HG03135 (cell line): ENCODE measurements around the gene TPPP.

ENCODE experiments used
- ATAC-seq: cut with Tn5 transposase; IDR thresholded peaks from one replicate; pipeline ENCODE4 v1.9.1; 2021; ENCODE audit warnings: mild to moderate bottlenecking, moderate library complexity; ENCODE audit not compliant: unreplicated experiment

The TPPP gene

DNA sequence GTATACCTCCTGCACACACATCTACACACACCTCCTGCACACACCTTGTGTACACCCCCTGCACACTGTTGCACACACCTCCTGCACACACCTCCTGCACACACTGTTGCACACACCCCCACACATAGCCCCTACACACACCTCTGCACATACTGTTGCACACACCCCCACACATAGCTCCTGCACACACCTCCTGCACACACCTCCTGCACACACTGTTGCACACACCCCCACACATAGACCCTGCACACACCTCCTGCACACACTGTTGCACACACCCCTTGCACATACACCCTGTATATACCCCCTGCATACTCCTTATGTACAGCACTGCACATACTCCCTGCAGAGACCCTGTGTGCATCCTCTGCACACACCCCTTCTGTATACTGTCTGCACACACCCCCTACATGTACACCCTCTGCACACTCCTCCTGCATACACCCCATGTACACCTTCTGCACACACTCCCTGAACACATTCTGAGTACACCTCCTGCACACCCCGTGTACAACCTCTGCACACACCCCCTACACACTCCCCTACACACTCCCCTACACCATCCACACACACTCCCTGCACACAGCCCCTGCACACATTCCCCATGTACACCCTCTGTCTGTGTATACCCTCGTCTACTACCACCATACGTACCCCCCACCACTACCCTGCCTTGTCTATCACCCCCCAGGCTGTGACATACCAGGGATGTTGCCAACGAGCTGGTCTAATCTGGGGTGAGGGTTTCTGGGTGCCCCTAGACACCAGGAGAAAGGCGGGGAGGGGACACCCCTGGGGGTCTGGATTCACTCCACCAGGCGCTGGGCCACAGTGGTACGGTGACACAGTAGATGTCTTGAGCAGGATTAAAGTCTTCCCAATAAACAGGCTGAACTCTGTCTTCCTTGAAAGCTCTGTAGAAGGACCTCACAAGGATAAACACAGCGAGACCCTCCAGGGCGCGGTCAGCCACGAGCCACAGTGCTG, 82.1 kb downstream of the TPPP start:
- ATAC-seq, result no peak

DNA sequence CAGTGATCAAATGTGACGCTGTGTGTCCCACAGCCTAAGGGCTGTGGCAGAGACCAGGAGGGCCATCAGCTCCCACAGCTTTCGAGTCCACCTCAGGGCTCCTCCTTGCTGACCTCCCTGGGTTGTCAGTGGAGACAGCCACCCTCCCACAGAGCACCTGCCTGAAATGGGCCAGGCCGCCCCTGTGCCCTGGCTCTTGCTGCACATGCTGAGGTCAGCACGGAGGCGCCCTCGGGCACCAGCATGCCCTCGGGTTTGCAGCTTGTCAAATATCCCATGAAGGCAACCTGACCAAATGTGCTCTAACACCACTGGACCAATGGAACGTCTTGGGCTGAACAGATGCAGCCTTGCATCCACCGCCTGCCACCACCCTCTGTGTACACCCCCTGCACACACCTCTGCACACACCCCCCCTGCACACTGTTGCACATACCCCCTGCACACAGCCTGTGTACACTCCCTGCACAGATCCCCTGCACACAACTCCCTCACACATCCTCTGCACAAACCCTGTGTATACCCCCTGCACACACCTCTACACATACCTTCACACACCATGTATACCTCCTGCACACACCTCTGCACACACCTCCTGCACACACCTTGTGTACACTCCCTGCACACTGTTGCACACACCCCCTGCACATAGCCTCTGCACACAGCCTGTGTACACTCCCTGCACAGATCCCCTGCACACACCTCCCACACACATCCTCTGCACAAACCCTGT, 83.0 kb downstream of the TPPP start:
- no peak for ATAC-seq
